Muscle layer of duodenum (tissue), 2 donors: ENCODE results near the gene THRAP3.

Experiments used
- H3K27ac ChIP-seq: one replicate; pipeline ENCODE4 v1.7.0; 2013; ENCODE audit warnings: mild to moderate bottlenecking, low read length
- H3K27me3 ChIP-seq: one replicate; pipeline ENCODE4 v1.7.0; 2013; ENCODE audit warnings: low read depth, mild to moderate bottlenecking, control low read depth, low read length
- H3K36me3 ChIP-seq, 2 donors: one replicate each; pipeline ENCODE4 v1.7.0; 2013; ENCODE audit warnings: low read length in 2 of 2, control low read depth in 1 of 2, mild to moderate bottlenecking in 1 of 2; ENCODE audit not compliant: insufficient read depth in 2 of 2, control insufficient read depth in 1 of 2
- H3K4me1 ChIP-seq, 2 donors: one replicate each; pipeline ENCODE4 v1.7.0; 2013; ENCODE audit warnings: low read length in 2 of 2, mild to moderate bottlenecking in 2 of 2, control low read depth in 1 of 2, moderate library complexity in 1 of 2; ENCODE audit not compliant: insufficient read depth in 2 of 2, control insufficient read depth in 1 of 2
- H3K4me3 ChIP-seq, 2 donors: one replicate each; pipeline ENCODE4 v1.7.0; 2013; ENCODE audit warnings: low read length in 2 of 2, low read depth in 1 of 2, mild to moderate bottlenecking in 1 of 2
- H3K9me3 ChIP-seq, 2 donors: one replicate each; pipeline ENCODE4 v1.7.0; 2013; ENCODE audit warnings: low read length in 2 of 2, control low read depth in 1 of 2, mild to moderate bottlenecking in 1 of 2; ENCODE audit not compliant: control insufficient read depth in 1 of 2
- donor health status: healthy.

Gene THRAP3

GRCh38 chr1:36304521-36304920, 80.3 kb downstream of the THRAP3 start:
- peaks cover 42 to 46% of the 10 kb centered on the region in 2 donors for H3K36me3 ChIP-seq

GRCh38 chr1:36304970-36305914, 81.0 kb downstream of the THRAP3 start:
- peak overlapping the region; percentile 69 for H3K27ac ChIP-seq
- peaks cover 37 to 41% of the 10 kb centered on the region in 2 donors for H3K36me3 ChIP-seq
- no peaks in the 10 kb centered on the region for H3K27me3 ChIP-seq
- H3K4me1 ChIP-seq: peaks cover 5 to 15% of the 10 kb centered on the region in 2 donors
- no peaks in the 10 kb centered on the region for H3K9me3 ChIP-seq
- H3K4me3 ChIP-seq: peak overlapping the region in 1 of 2 donors; percentile 83

More at GRCh38 chr1:36304521-36304920, 80.3 kb downstream of the THRAP3 start:
- Histone ChIP-seq H3K4me3 (no peak overlapping the region), H3K4me1 (peaks cover 11 to 15% of the 10 kb centered on the region in 2 donors), H3K27ac (no peak overlapping the region), H3K9me3 (no peaks in the 10 kb centered on the region), H3K27me3 (no peaks in the 10 kb centered on the region)

- Histone ChIP-seq H3K9me3 (no peaks in the 10 kb centered on the region), H3K27ac (peak overlapping the region; percentile 69), H3K4me1 (peaks cover 5 to 15% of the 10 kb centered on the region in 2 donors), H3K36me3 (peaks cover 30 to 35% of the 10 kb centered on the region in 2 donors), H3K4me3 (peak overlapping the region in 1 of 2 donors; percentile 83), H3K27me3 (no peaks in the 10 kb centered on the region)
Observed at GRCh38 chr1:36305915-36306209, 81.6 kb downstream of the THRAP3 start.

GRCh38 chr1:36306210-36306901, 82.1 kb downstream of the THRAP3 start, which contains the start of gene SH3D21:
TSS of gene SH3D21 (plus strand) at chr1:36306368. CDS start at chr1:36306421, 53 bp downstream.
- Histone ChIP-seq H3K36me3 (peaks cover 25 to 30% of the 10 kb centered on the region in 2 donors), H3K9me3 (no peaks in the 10 kb centered on the region), H3K27me3 (no peaks in the 10 kb centered on the region), H3K4me3 (peak within 1 kb of the TSS; percentile 68 to 83), H3K4me1 (peaks cover 5 to 15% of the 10 kb centered on the region in 2 donors), H3K27ac (peak within 1 kb of the TSS; percentile 69)

GRCh38 chr1:36306902-36307456, 82.7 kb downstream of the THRAP3 start:
- Histone ChIP-seq H3K36me3 (peaks cover 19 to 23% of the 10 kb centered on the region in 2 donors), H3K27ac (peak overlapping the region; percentile 45), H3K27me3 (no peaks in the 10 kb centered on the region), H3K4me1 (peaks cover 5 to 15% of the 10 kb centered on the region in 2 donors), H3K4me3 (peak overlapping the region; percentile 68 to 83), H3K9me3 (no peaks in the 10 kb centered on the region)

GRCh38 chr1:36307601-36308330, 83.5 kb downstream of the THRAP3 start:
- Histone ChIP-seq H3K36me3 (peaks cover 11 to 16% of the 10 kb centered on the region in 2 donors), H3K9me3 (no peaks in the 10 kb centered on the region), H3K27me3 (no peaks in the 10 kb centered on the region), H3K4me3 (peak overlapping the region; percentile 68 to 83), H3K27ac (no peak overlapping the region), H3K4me1 (peaks cover 5 to 15% of the 10 kb centered on the region in 2 donors)

GRCh38 chr1:36309397-36309796, 85.2 kb downstream of the THRAP3 start:
- Histone ChIP-seq H3K4me1 (peaks cover 5 to 15% of the 10 kb centered on the region in 2 donors), H3K9me3 (no peaks in the 10 kb centered on the region), H3K27me3 (no peaks in the 10 kb centered on the region), H3K27ac (no peak overlapping the region), H3K4me3 (no peak overlapping the region), H3K36me3 (no peaks in the 10 kb centered on the region)

- Histone ChIP-seq H3K36me3 (no peaks in the 10 kb centered on the region), H3K4me3 (peak overlapping the region in 1 of 2 donors; percentile 84), H3K9me3 (no peaks in the 10 kb centered on the region), H3K27ac (no peak overlapping the region), H3K4me1 (peaks cover 0 to 26% of the 10 kb centered on the region in 2 donors), H3K27me3 (peaks cover 4% of the 10 kb centered on the region)
Observed at GRCh38 chr1:36320291-36320761, 96.1 kb downstream of the THRAP3 start.

GRCh38 chr1:36320767-36321118, 96.5 kb downstream of the THRAP3 start:
- Histone ChIP-seq H3K36me3 (no peaks in the 10 kb centered on the region), H3K4me3 (peak overlapping the region in 1 of 2 donors; percentile 84), H3K27ac (no peak overlapping the region), H3K9me3 (no peaks in the 10 kb centered on the region), H3K4me1 (peaks cover 0 to 26% of the 10 kb centered on the region in 2 donors), H3K27me3 (peaks cover 4% of the 10 kb centered on the region)

- H3K27ac ChIP-seq: no peak overlapping the region
Observed at GRCh38 chr1:36321119-36321951, 97.1 kb downstream of the THRAP3 start.

More at GRCh38 chr1:36321119-36321951, 97.1 kb downstream of the THRAP3 start:
- Histone ChIP-seq H3K4me3 (peak overlapping the region in 1 of 2 donors; percentile 84), H3K4me1 (peaks cover 0 to 26% of the 10 kb centered on the region in 2 donors), H3K9me3 (no peaks in the 10 kb centered on the region), H3K27me3 (peaks cover 4% of the 10 kb centered on the region), H3K36me3 (no peaks in the 10 kb centered on the region)
